PC-9 (cell line): ENCODE results near the gene SPATA22. TPM values are rescaled to one million over a fixed set of nuclear protein-coding genes. Genes with fewer than 3 reads are reported as not detected.
"Not testable (repeated sequence)": the region's sequence is repeated elsewhere in the genome, so short reads cannot be mapped to it uniquely, and the experiment has no call there.

ENCODE experiments used
- BruUV-seq: library from RNA; stranded (reverse); fragments of 400-500 nt; replicated peaks from 2 replicates; lab custom pipeline; 2021; lab: Mats Ljungman, UMichigan
- CTCF ChIA-PET: fragments of 300-600 bp; sonication (Branson Sonifier 250); formaldehyde crosslinking; loops from one replicate; lab custom pipeline; 2022; ENCODE audit warnings: antibody characterized with exemption; lab: Charles Lee
- POLR2A ChIA-PET: fragments of 300-600 bp; sonication (Branson Sonifier 250); formaldehyde crosslinking; loops from one replicate; lab custom pipeline; 2022; ENCODE audit warnings: antibody characterized with exemption; ENCODE audit not compliant: unreplicated experiment; lab: Charles Lee
- DNase-seq, 2 experiments: peaks; one replicate each; pipeline versions ENCODE4 v3.0.0 to v3.0.0-alpha.2; 2015 to 2022; ENCODE audit warnings: mixed read lengths in 1 of 2
- H2AFZ ChIP-seq: fragments of 200-600 bp; sonication (generic); 2 replicates; pipeline ENCODE4 v1.8.1; 2017; ENCODE audit warnings: antibody characterized with exemption
- H3F3A ChIP-seq: fragments of 200-600 bp; sonication (generic); 2 replicates; pipeline ENCODE4 v1.8.1; 2017; ENCODE audit warnings: antibody characterized with exemption, mild to moderate bottlenecking, low read depth; ENCODE audit not compliant: insufficient read depth
- H3K27ac ChIP-seq: fragments of 200-600 bp; sonication (generic); 2 replicates; pipeline ENCODE4 v1.6.1; 2016; ENCODE audit warnings: mixed run types
- H3K27me3 ChIP-seq: fragments of 200-600 bp; sonication (generic); 2 replicates; pipeline ENCODE4 v1.6.1; 2016; ENCODE audit warnings: low read depth, mixed run types; ENCODE audit not compliant: insufficient read depth
- H3K36me3 ChIP-seq: fragments of 200-600 bp; sonication (generic); 2 replicates; pipeline ENCODE4 v1.6.1; 2016; ENCODE audit warnings: low read depth, mixed run types
- H3K4me1 ChIP-seq: fragments of 200-600 bp; sonication (generic); replicated peaks from 2 replicates; pipeline ENCODE4 v1.6.1; 2016; ENCODE audit warnings: mixed run types; ENCODE audit not compliant: insufficient read depth
- H3K4me2 ChIP-seq: fragments of 200-600 bp; sonication (generic); 2 replicates; pipeline ENCODE4 v1.6.1; 2017; ENCODE audit warnings: mixed run types
- H3K4me3 ChIP-seq: fragments of 200-600 bp; sonication (generic); 2 replicates; pipeline ENCODE4 v1.6.1; 2016; ENCODE audit warnings: mixed run types
- H3K79me2 ChIP-seq: fragments of 200-600 bp; sonication (generic); 2 replicates; pipeline ENCODE4 v1.6.1; 2017; ENCODE audit warnings: low read depth, mixed run types
- H3K9me2 ChIP-seq: fragments of 200-600 bp; sonication (generic); 2 replicates; pipeline ENCODE4 v1.8.1; 2017; ENCODE audit warnings: mild to moderate bottlenecking; ENCODE audit not compliant: insufficient read depth
- H3K9me3 ChIP-seq: fragments of 200-600 bp; sonication (generic); 2 replicates; pipeline ENCODE4 v1.8.1; 2016; ENCODE audit warnings: low read depth; ENCODE audit not compliant: insufficient read depth
- H4K20me1 ChIP-seq: fragments of 200-600 bp; sonication (generic); 2 replicates; pipeline ENCODE4 v1.8.1; 2017; ENCODE audit not compliant: insufficient read depth
- EZH2 ChIP-seq: fragments of 200-600 bp; sonication (generic); IDR thresholded peaks from 2 replicates; pipeline ENCODE4 v1.8.0; 2017; ENCODE audit warnings: antibody characterized with exemption, low read depth
- intact Hi-C: fragments of 100-400 bp; cut with micrococcal nuclease; formaldehyde crosslinking; loops from one replicate; pipeline ENCODE4 v1.10.0; 2022; ENCODE audit not compliant: unreplicated experiment
- total RNA-seq: library from RNA; stranded (reverse); gene quantifications from 2 replicates; pipeline ENCODE4 v1.2.3, GENCODE V29; 2021
- TF ChIP-seq, protein P1 (sequence below): fragments of 200-600 bp; sonication (generic); conservative IDR thresholded peaks from 2 replicates; pipeline ENCODE4 v1.6.1; 2017; ENCODE audit warnings: mixed run types, antibody characterized with exemption, mild to moderate bottlenecking, moderate library complexity

SPATA22 gene
- total RNA-seq, 1 experiment from 2014 or later, result not detected

- BruUV-seq, result no TSS peak
- Histone ChIP-seq H3K4me1 (no peaks in the 10 kb centered on the region), H3K79me2 (no peaks in the 10 kb centered on the region), H2AFZ (no peak within 1 kb of the TSS), H3K36me3 (no peaks in the 10 kb centered on the region), H3F3A (no peaks in the 10 kb centered on the region), H3K27me3 (peaks cover 33% of the 10 kb centered on the region), H4K20me1 (no peaks in the 10 kb centered on the region), H3K4me3 (no peak within 1 kb of the TSS), H3K9me2 (no peaks in the 10 kb centered on the region), H3K4me2 (no peak within 1 kb of the TSS), H3K27ac (no peak within 1 kb of the TSS), H3K9me3 (no peaks in the 10 kb centered on the region)
- TF ChIP-seq EZH2, result no peak
- TF ChIP-seq, protein P1, sequence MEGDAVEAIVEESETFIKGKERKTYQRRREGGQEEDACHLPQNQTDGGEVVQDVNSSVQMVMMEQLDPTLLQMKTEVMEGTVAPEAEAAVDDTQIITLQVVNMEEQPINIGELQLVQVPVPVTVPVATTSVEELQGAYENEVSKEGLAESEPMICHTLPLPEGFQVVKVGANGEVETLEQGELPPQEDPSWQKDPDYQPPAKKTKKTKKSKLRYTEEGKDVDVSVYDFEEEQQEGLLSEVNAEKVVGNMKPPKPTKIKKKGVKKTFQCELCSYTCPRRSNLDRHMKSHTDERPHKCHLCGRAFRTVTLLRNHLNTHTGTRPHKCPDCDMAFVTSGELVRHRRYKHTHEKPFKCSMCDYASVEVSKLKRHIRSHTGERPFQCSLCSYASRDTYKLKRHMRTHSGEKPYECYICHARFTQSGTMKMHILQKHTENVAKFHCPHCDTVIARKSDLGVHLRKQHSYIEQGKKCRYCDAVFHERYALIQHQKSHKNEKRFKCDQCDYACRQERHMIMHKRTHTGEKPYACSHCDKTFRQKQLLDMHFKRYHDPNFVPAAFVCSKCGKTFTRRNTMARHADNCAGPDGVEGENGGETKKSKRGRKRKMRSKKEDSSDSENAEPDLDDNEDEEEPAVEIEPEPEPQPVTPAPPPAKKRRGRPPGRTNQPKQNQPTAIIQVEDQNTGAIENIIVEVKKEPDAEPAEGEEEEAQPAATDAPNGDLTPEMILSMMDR, result no peak
- ChIA-PET POLR2A (no interaction called here), CTCF (no interaction called here)
- intact Hi-C loops, result no loop called here
- DNase-seq, result no peak
These were observed 37.9 kb downstream of the SPATA22 start, which contains the start of gene OR1E2 for GRCh38 chr17:3433741-3434140. Gene OR1E2 (minus strand): TSS chr17:3433841. CDS start chr17:3433841, 0 bp downstream.

- H3K9me3 ChIP-seq, H3K4me2 ChIP-seq, H3K9me2 ChIP-seq, H3K79me2 ChIP-seq, H2AFZ ChIP-seq, H3K36me3 ChIP-seq, BruUV-seq, CTCF ChIA-PET, POLR2A ChIA-PET, H3K27ac ChIP-seq, H3F3A ChIP-seq, H3K4me3 ChIP-seq, intact Hi-C loops, H3K4me1 ChIP-seq, H4K20me1 ChIP-seq: not testable (repeated sequence)
- H3K27me3 ChIP-seq, result peaks cover 28% of the 10 kb centered on the region
- DNase-seq, result peak in 1 of 2 experiments; percentile 19
These were observed 38.4 kb downstream of the SPATA22 start for GRCh38 chr17:3433215-3433614.

DNA sequence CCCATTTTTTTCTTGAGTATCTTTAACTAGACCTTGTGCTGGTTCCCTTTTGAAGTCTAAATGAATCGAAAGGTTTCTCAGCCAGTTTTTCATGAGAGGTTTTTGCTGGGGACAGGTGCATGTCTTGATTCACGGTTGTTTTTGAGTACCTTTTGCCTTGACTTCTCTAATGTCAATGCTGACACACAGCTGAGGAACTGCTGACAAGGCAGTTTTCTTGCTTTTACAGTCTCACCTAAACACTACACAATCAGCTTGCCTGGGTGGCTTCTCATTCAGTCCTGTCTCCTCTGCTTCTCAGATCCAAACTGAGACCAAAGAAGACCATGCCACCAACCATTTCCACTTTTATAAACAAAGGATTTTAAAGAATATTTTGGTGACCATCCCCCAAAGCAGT is 53.4 kb downstream of the SPATA22 start:
- no peaks in the 10 kb centered on the region for H4K20me1 ChIP-seq
- H3K4me2 ChIP-seq, result no peak overlapping the region
- no peak overlapping the region for H3K27ac ChIP-seq
- TF ChIP-seq, protein P1, result no peak
- no peak for TF ChIP-seq EZH2
- no peaks in the 10 kb centered on the region for H3K9me2 ChIP-seq
- H3K4me1 ChIP-seq, result no peaks in the 10 kb centered on the region
- no peaks in the 10 kb centered on the region for H3K36me3 ChIP-seq
- no peaks in the 10 kb centered on the region for H3F3A ChIP-seq
- no peaks in the 10 kb centered on the region for H3K79me2 ChIP-seq
- H3K27me3 ChIP-seq, result peaks cover 56% of the 10 kb centered on the region
- POLR2A ChIA-PET, result no interaction called here
- intact Hi-C loops, result no loop called here
- no peak overlapping the region for H3K4me3 ChIP-seq
- CTCF ChIA-PET, result no interaction called here
- H2AFZ ChIP-seq, result no peak overlapping the region
- H3K9me3 ChIP-seq, result no peaks in the 10 kb centered on the region
- BruUV-seq, result no TSS peak
- DNase-seq, result no peak

GRCh38 chr17:3415610-3416009 is 56.0 kb downstream of the SPATA22 start:
- H3K4me3 ChIP-seq, result no peak overlapping the region
- intact Hi-C loops, result no loop called here
- TF ChIP-seq EZH2, result no peak
- TF ChIP-seq, protein P1, result no peak
- H3F3A ChIP-seq, result no peaks in the 10 kb centered on the region
- no peaks in the 10 kb centered on the region for H4K20me1 ChIP-seq
- no peaks in the 10 kb centered on the region for H3K36me3 ChIP-seq
- no peaks in the 10 kb centered on the region for H3K9me3 ChIP-seq
- H3K4me2 ChIP-seq, result no peak overlapping the region
- BruUV-seq, result no TSS peak
- ChIA-PET POLR2A (interaction anchor here (1.0 kb wide), 1 partner anchor 235 kb away, joined by 5 read pairs; no protein-coding TSS in a partner anchor), CTCF (no interaction called here)
- no peak overlapping the region for H3K27ac ChIP-seq
- no peak overlapping the region for H2AFZ ChIP-seq
- no peak for DNase-seq
- no peaks in the 10 kb centered on the region for H3K9me2 ChIP-seq
- no peaks in the 10 kb centered on the region for H3K79me2 ChIP-seq
- no peaks in the 10 kb centered on the region for H3K4me1 ChIP-seq
- H3K27me3 ChIP-seq, result peaks cover 53% of the 10 kb centered on the region

DNA sequence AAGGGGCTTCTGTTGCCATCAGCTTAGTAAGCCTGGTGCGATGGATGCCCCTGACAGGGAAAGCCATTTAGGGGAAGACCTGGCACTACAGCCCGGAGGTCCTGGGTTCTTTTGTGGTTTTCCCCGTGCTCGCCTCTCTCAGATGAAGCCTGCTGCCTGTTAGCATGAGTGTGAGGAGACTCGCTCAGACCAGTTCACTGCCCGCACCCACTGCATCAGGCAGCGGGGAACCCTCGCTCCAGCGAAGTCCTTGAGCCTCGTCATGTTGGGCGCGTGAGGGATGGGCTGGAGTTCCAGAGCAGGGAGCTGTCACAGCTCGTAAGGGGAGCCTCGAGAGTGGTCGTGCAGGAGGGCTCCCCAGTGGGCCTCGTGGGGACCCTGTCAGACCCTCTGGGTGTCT is 59.4 kb downstream of the SPATA22 start:
- BruUV-seq, H3K9me3 ChIP-seq, H3K27ac ChIP-seq, CTCF ChIA-PET, H3K4me1 ChIP-seq, H3F3A ChIP-seq, DNase-seq, H3K9me2 ChIP-seq, H3K4me2 ChIP-seq, H3K79me2 ChIP-seq, H3K4me3 ChIP-seq, intact Hi-C loops, H3K36me3 ChIP-seq, H4K20me1 ChIP-seq, H2AFZ ChIP-seq, POLR2A ChIA-PET: not testable (repeated sequence)
- peaks cover 69% of the 10 kb centered on the region for H3K27me3 ChIP-seq
